Transverse colon (tissue), 4 donors: Measurements from ENCODE around the gene SART1. TPM values are rescaled to one million over a fixed set of nuclear protein-coding genes. Genes with fewer than 3 reads are reported as not detected.

Source experiments
- DNase-seq: peaks from one replicate; pipeline ENCODE4 v3.0.0-alpha.2; 2019
- H3K27ac ChIP-seq, 4 donors: fragments of 200-600 bp; sonication (generic); 2 replicates each; pipeline ENCODE4 v1.5.1; 2016 to 2018; ENCODE audit warnings: inconsistent platforms in 4 of 4
- H3K27me3 ChIP-seq: fragments of 200-600 bp; sonication (generic); 2 replicates; pipeline ENCODE4 v1.5.1; 2017; ENCODE audit warnings: inconsistent platforms
- H3K36me3 ChIP-seq, 4 donors: fragments of 200-600 bp; sonication (generic); 2 replicates each; pipeline ENCODE4 v1.5.1; 2017 to 2019; ENCODE audit warnings: inconsistent platforms in 4 of 4
- H3K4me1 ChIP-seq, 4 donors: fragments of 200-600 bp; sonication (generic); 2 replicates each; pipeline ENCODE4 v1.5.1; 2017 to 2020; ENCODE audit warnings: inconsistent platforms in 4 of 4
- H3K4me3 ChIP-seq, 4 donors: fragments of 200-600 bp; sonication (generic); 1 replicate in 1 of 4; 2 replicates in 3 of 4; pipeline versions ENCODE4 v1.5.1 to v1.6.1; 2017 to 2019; ENCODE audit warnings: inconsistent platforms in 4 of 4
- H3K9me3 ChIP-seq, 2 donors: fragments of 200-600 bp; sonication (generic); 2 replicates each; pipeline ENCODE4 v1.5.1; 2017 to 2019; ENCODE audit warnings: inconsistent platforms in 2 of 2
- EP300 ChIP-seq: sonication (generic); formaldehyde crosslinking; IDR thresholded peaks from one replicate; pipeline ENCODE4 v1.6.1; 2017; ENCODE audit warnings: antibody characterized with exemption, low read depth
- POLR2A ChIP-seq: fragments of 450-650 bp; IDR thresholded peaks from one replicate; pipeline ENCODE4 v1.6.1; 2016; ENCODE audit warnings: antibody characterized with exemption, mild to moderate bottlenecking, moderate library complexity
- POLR2AphosphoS5 ChIP-seq, 3 donors: sonication (generic); formaldehyde crosslinking; IDR thresholded peaks; one replicate each; pipeline ENCODE4 v1.6.1; 2016; ENCODE audit warnings: antibody characterized with exemption in 3 of 3
- WGBS, 2 donors: methylation state at CpG; one replicate each; pipeline ENCODE4 v1.1.5; 2018; ENCODE audit warnings: low coverage in 1 of 2; 5-methylcytosine and 5-hydroxymethylcytosine counted together
- in situ Hi-C, 4 donors: fragments of 200-750 bp; cut with MboI; loops; one replicate each; pipeline versions ENCODE4 v1.15.0 to v1.15.1; 2017; ENCODE audit warnings: low sequenced_read_pairs in 3 of 4, low pct_ligation_motif_present in 1 of 4, low pct_unique_long_range_greater_than_20kb in 1 of 4
- intact Hi-C: fragments of 100-400 bp; cut with DNase I; formaldehyde crosslinking; loops from one replicate; pipeline ENCODE4 v1.15.1; 2023; ENCODE audit warnings: low total_unique reads
- total RNA-seq, 4 donors: library from RNA; depleted of rRNA; stranded (reverse); fragments of >200 nt; gene quantifications; one replicate each; pipeline ENCODE4 v1.1.0, GENCODE V29; 2016
- TF ChIP-seq, protein P1 (sequence below), 5 experiments: fragments of 200-600 bp in 3 of 5; fragments of 450-650 bp in 2 of 5; sonication (generic) in 3 of 5; IDR thresholded peaks; 1 replicate in 2 of 5; 2 replicates in 3 of 5; pipeline ENCODE4 v1.5.1; 2016 to 2017; ENCODE audit warnings: antibody characterized with exemption in 5 of 5, inconsistent platforms in 3 of 5, mild to moderate bottlenecking in 2 of 5, moderate library complexity in 1 of 5

Gene SART1
- total RNA-seq, 4 donors from 2014 or later = 31.8 to 76.3 (median 34.3) TPM

DNA sequence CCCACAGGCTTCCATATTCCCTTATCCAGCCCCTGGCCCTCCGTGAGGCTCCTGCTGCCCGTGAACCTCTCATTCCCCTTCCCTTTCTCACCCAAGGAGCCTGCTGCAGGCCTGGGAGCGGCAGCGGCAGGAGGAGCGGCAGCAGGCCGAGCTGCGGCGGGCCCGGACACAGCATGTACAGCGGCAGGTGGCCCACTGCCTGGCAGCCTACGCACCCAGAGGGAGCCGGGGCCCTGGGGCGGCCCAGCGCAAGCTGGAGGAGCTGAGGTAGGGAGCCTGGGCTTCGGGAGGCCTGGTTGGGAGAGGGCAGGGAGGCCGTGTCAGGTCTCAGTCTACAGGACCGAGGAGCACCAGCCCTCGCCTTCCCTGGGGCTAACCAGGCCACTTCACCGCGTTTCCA is 8.1 kb upstream of the SART1 start:
- DNase-seq = no peak
- in situ Hi-C loops (no loop called here), intact Hi-C loops (no loop called here)
- Histone ChIP-seq H3K36me3 (no peaks in the 10 kb centered on the region), H3K27ac (no peak overlapping the region), H3K4me1 (no peaks in the 10 kb centered on the region), H3K4me3 (no peak overlapping the region), H3K9me3 (no peaks in the 10 kb centered on the region), H3K27me3 (peaks cover 4% of the 10 kb centered on the region)
- 90% methylated on average over 20 of the region's 20 CpGs; no CpG with 5 or more reads in 1 of the 2 donors for WGBS, 2 donors
- TF ChIP-seq, protein P1, sequence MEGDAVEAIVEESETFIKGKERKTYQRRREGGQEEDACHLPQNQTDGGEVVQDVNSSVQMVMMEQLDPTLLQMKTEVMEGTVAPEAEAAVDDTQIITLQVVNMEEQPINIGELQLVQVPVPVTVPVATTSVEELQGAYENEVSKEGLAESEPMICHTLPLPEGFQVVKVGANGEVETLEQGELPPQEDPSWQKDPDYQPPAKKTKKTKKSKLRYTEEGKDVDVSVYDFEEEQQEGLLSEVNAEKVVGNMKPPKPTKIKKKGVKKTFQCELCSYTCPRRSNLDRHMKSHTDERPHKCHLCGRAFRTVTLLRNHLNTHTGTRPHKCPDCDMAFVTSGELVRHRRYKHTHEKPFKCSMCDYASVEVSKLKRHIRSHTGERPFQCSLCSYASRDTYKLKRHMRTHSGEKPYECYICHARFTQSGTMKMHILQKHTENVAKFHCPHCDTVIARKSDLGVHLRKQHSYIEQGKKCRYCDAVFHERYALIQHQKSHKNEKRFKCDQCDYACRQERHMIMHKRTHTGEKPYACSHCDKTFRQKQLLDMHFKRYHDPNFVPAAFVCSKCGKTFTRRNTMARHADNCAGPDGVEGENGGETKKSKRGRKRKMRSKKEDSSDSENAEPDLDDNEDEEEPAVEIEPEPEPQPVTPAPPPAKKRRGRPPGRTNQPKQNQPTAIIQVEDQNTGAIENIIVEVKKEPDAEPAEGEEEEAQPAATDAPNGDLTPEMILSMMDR (IDR thresholded peaks at IDR 0.05) = no peak
- TF ChIP-seq POLR2AphosphoS5 (IDR thresholded peaks at IDR 0.05) (no peak), POLR2A (no peak), EP300 (no peak)

DNA sequence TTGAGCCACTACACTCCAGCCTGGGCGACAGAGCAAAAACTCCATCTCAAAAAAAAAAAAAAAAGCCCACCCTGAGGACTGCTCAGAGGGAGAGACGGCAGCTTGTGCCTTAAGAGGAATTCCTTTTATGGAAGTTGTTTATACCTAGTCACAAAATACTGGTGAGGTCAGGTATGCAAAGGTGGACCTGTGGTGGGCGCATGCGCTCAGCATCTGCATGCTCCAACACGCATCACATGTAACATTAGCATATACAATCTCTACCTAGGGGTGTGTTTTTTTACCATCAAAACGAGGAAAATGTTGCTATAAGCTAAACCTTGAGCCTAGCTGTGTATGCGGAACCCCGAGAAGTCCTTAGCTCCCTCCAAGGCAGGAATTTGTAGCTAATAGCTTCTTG is 6.8 kb upstream of the SART1 start:
- 73% methylated on average over 7 to 8 of the region's 8 CpGs for WGBS, 2 donors
- no peaks in the 10 kb centered on the region for H3K9me3 ChIP-seq
- no peak overlapping the region for H3K4me3 ChIP-seq
- TF ChIP-seq POLR2A (no peak), POLR2AphosphoS5 (IDR thresholded peaks at IDR 0.05) (no peak), EP300 (no peak)
- TF ChIP-seq, protein P1 (IDR thresholded peaks at IDR 0.05) = no peak
- in situ Hi-C loops (no loop called here), intact Hi-C loops (no loop called here)
- H3K27me3 ChIP-seq = peaks cover 4% of the 10 kb centered on the region
- H3K27ac ChIP-seq = no peak overlapping the region
- H3K4me1 ChIP-seq = no peaks in the 10 kb centered on the region
- H3K36me3 ChIP-seq = no peaks in the 10 kb centered on the region
- DNase-seq = no peak

DNA sequence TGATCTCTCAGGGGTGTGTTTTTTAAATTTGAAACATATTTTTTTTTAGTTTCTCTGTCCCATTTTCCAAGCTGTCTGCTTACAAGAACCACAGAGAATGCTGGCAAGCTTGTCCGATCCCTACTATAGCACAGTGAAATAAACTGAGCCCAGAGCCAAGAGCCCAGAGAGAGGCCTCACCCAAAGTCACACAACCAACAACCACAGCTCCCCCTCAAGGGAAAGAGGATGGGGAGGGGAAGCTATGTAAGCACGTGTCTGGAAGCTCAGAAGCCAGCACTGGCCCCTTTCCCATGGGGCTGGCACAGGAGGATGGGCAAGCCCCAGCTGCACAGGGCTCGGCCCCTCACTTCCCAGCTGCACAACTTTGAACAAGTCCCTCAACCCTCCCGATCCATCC is 3.2 kb upstream of the SART1 start:
- intact Hi-C loops (no loop called here), in situ Hi-C loops (no loop called here)
- no peaks in the 10 kb centered on the region for H3K36me3 ChIP-seq
- peaks cover 14 to 18% (median 15%) of the 10 kb centered on the region in 4 donors for H3K4me1 ChIP-seq
- no peak for TF ChIP-seq POLR2A
- no peak for TF ChIP-seq POLR2AphosphoS5 (IDR thresholded peaks at IDR 0.05)
- no peak for TF ChIP-seq EP300
- TF ChIP-seq, protein P1 (IDR thresholded peaks at IDR 0.05) = no peak
- no peak overlapping the region for H3K4me3 ChIP-seq
- H3K9me3 ChIP-seq = no peaks in the 10 kb centered on the region
- whole genome bisulfite sequencing, 2 donors = 80% methylated on average over 1 to 4 of the region's 4 CpGs
- no peak for DNase-seq
- H3K27me3 ChIP-seq = peaks cover 4% of the 10 kb centered on the region
- H3K27ac ChIP-seq = no peak overlapping the region

DNA sequence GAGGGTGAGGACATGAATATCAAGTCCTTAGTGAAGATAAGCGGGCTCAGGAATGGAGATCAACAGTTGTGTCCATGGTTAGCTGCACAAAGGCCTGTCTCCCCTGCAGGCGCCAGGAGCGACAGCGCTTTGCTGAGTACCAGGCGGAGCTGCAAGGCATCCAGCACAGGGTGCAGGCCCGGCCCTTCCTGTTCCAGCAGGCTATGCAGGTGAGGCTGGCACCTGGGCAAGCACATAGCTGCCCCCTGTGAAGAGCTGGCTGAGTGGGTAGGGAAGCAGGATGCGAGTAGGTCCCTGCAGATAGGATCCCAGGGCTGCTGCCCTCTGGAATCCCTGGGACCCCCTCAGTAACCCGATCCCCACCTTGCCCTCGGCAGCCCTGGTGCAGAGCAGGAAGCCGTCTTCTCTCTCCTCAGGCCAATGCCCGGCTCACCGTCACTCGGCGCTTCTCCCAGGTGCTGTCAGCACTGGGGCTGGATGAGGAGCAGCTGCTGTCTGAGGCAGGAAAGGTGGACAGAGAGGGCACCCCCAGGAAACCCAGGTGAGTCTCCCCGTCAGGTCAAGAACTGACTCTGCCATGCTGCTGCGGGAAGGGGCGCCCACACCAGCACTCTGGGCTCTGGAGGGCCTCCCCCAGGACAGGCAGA is 2.6 kb upstream of the SART1 start:
- WGBS, 2 donors = 89% methylated on average over 16 of the region's 17 CpGs; no CpG with 5 or more reads in 1 of the 2 donors
- intact Hi-C loops = no loop called here
- in situ Hi-C loops = no loop called here
- no peak for TF ChIP-seq POLR2A
- TF ChIP-seq EP300 = no peak
- TF ChIP-seq, protein P1 (IDR thresholded peaks at IDR 0.05) = no peak
- no peak for TF ChIP-seq POLR2AphosphoS5 (IDR thresholded peaks at IDR 0.05)
- Histone ChIP-seq H3K36me3 (no peaks in the 10 kb centered on the region), H3K27me3 (no peaks in the 10 kb centered on the region), H3K4me1 (peaks cover 18 to 24% (median 21%) of the 10 kb centered on the region in 4 donors), H3K9me3 (no peaks in the 10 kb centered on the region), H3K4me3 (no peak overlapping the region), H3K27ac (no peak overlapping the region)
- no peak for DNase-seq
